ENCODE results near the gene RWDD2A.

RWDD2A gene

DNA sequence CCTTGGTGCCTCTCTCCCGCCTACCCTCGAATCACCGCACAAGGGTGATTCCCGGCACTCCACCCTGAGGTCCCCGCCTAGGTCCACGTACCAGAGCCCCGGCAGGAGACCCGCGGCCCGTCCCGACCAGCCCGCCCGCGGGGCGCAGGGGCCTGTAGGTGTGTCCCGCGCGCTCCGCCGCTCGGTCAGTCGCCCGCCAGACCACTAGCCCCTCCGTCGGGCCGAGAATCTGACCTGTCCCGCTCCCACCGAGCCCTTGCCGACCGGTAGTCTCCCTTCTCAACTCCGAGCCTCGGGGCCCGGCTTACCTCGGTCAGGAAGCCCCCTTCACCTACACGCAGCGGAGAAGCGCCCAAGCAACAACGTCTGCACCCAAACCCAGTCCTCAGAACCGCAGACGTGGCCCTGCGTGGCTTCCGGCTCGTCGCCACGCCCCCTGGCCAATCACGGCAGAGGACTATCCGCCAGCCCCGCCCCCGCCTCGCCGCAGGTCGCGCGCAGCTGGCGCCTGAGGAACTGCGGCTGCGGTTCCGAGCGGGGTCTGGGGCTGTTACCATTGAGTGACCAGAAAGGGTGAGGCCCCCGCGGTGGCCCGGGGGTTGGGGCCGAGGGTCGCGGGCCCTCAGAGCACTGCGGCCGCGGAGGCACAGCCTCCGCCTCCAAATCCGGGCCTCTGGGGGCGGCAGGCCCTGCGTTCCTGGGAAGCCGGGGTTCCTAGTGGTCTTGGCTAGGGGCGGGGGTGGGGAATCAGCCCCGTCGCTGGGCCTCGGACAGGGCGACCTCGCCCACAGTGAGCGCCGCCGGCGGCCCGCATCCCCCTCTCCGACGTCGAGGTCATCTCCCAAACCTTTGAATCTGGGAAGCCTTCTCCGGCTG is at the start of gene RWDD2A, which contains the start of gene PGM3:
Gene RWDD2A (plus strand): TSS at position 487 of the 876 bp plus-strand sequence. CDS start 1,095 bp downstream, outside the sequence.
Gene PGM3 (minus strand): TSS at position 395 of the 876 bp plus-strand sequence. CDS start 2,253 bp downstream, outside the sequence.
- Mint-ChIP-seq H3K36me3 (peaks cover 24% of the 10 kb centered on the region), H3K4me3 (peak within 1 kb of the TSS; percentile 97), H3K9me3 (no peaks in the 10 kb centered on the region), H3K4me1 (peaks cover 44% of the 10 kb centered on the region), H3K27me3 (peaks cover 12% of the 10 kb centered on the region), H3K27ac (peak within 1 kb of the TSS; percentile 91)
- peak; percentile 93 for DNase-seq
- CTCF ChIA-PET = no interaction called here

DNA sequence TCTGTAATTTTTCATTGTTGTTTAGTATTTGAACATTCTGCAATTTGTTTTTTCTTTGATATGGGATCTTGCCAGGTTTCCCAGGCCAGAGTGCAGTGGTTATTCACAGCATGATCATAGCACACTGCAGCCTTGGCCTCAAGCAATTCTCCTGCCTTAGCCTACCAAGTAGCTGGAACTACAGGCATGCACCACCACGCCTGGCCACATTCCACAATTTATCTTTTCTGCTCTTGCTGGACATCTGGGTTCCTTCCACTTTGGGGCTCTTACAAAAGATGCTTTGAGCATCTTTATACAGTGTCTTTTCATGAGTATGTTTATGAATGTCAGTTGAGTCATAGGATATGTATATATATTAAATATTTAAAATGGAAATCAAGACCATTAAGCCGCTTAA is 42.0 kb upstream of the RWDD2A start:
- DNase-seq = no peak
- Mint-ChIP-seq H3K27ac (no peak overlapping the region), H3K9me3 (no peaks in the 10 kb centered on the region), H3K4me3 (no peak overlapping the region), H3K27me3 (no peaks in the 10 kb centered on the region), H3K4me1 (no peaks in the 10 kb centered on the region), H3K36me3 (peaks cover 8% of the 10 kb centered on the region)
- CTCF ChIA-PET = no interaction called here

- H3K4me3 Mint-ChIP-seq = no peak overlapping the region
- CTCF ChIA-PET = no interaction called here
- no peaks in the 10 kb centered on the region for H3K9me3 Mint-ChIP-seq
- H3K27ac Mint-ChIP-seq = no peak overlapping the region
- no peaks in the 10 kb centered on the region for H3K27me3 Mint-ChIP-seq
- no peak for DNase-seq
- H3K36me3 Mint-ChIP-seq = peaks cover 15% of the 10 kb centered on the region
- H3K4me1 Mint-ChIP-seq = no peaks in the 10 kb centered on the region
These were observed 40.2 kb upstream of the RWDD2A start for GRCh38 chr6:83152913-83153312.

DNA sequence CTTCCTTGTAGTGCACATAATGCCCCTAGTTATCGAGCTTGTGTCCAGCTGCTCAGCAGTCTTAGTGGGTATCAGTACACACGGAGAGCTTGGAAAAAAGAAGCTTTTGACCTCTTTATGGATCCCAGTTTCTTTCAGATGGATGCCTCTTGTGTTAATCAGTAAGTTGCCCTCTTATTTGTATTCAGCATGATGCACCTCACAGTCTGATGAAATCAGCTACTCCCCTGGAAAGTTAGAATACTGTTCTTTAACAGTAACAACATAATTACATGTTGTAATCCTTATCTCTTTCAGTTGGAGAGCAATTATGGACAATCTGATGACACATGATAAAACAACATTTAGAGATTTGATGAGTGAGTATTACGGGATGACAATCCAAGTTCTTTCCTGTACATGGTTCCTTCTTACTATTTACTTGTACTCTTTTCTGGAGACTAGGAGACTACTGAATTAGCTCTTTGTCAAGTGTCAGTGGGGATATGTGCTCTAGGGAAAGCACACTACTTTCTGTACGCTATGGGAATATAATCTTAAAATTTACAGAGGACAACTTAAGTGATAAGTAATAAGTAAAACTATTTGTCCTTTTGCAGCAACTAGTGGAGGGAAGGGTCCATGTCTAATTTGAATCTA is 39.2 kb upstream of the RWDD2A start:
- Mint-ChIP-seq H3K36me3 (peaks cover 13% of the 10 kb centered on the region), H3K4me3 (no peak overlapping the region)
- CTCF ChIA-PET = no interaction called here

GRCh38 chr6:83155794-83156193 is 37.4 kb upstream of the RWDD2A start:
- no peak for DNase-seq
- Mint-ChIP-seq H3K4me3 (no peak overlapping the region), H3K9me3 (no peaks in the 10 kb centered on the region), H3K36me3 (peaks cover 17% of the 10 kb centered on the region), H3K27ac (no peak overlapping the region), H3K27me3 (no peaks in the 10 kb centered on the region), H3K4me1 (no peaks in the 10 kb centered on the region)
- CTCF ChIA-PET = interaction anchor here (1.0 kb wide), 1 partner anchor 22 kb away, joined by 5 read pairs; no protein-coding TSS in a partner anchor

More for the DNA sequence above, 39.2 kb upstream of the RWDD2A start:
- H3K9me3 Mint-ChIP-seq = no peaks in the 10 kb centered on the region
- no peaks in the 10 kb centered on the region for H3K4me1 Mint-ChIP-seq
- no peak overlapping the region for H3K27ac Mint-ChIP-seq
- DNase-seq = no peak
- H3K27me3 Mint-ChIP-seq = no peaks in the 10 kb centered on the region

- Mint-ChIP-seq H3K27me3 (no peaks in the 10 kb centered on the region), H3K4me1 (no peaks in the 10 kb centered on the region), H3K27ac (no peak overlapping the region), H3K36me3 (peaks cover 31% of the 10 kb centered on the region), H3K4me3 (no peak overlapping the region), H3K9me3 (no peaks in the 10 kb centered on the region)
- CTCF ChIA-PET = no interaction called here
- DNase-seq = no peak
These were observed 33.0 kb upstream of the RWDD2A start for GRCh38 chr6:83160167-83160566.

GRCh38 chr6:83167726-83168278 is 25.4 kb upstream of the RWDD2A start:
- CTCF ChIA-PET = interaction anchor here (0.6 to 0.9 kb wide), 2 partner anchors 10 to 100 kb away, joined by 3 to 4 read pairs; partner anchors contain the start of gene DOP1A
- H3K27ac Mint-ChIP-seq = no peak overlapping the region
- H3K36me3 Mint-ChIP-seq = peaks cover 53% of the 10 kb centered on the region
- no peak for DNase-seq
- H3K27me3 Mint-ChIP-seq = no peaks in the 10 kb centered on the region
- H3K4me3 Mint-ChIP-seq = no peak overlapping the region
- H3K4me1 Mint-ChIP-seq = no peaks in the 10 kb centered on the region
- H3K9me3 Mint-ChIP-seq = no peaks in the 10 kb centered on the region

GRCh38 chr6:83168556-83168955 is 24.6 kb upstream of the RWDD2A start:
- Mint-ChIP-seq H3K27me3 (no peaks in the 10 kb centered on the region), H3K9me3 (no peaks in the 10 kb centered on the region), H3K4me1 (no peaks in the 10 kb centered on the region), H3K27ac (no peak overlapping the region), H3K4me3 (no peak overlapping the region), H3K36me3 (peaks cover 52% of the 10 kb centered on the region)
- CTCF ChIA-PET = interaction anchor here (0.6 kb wide), 1 partner anchor 101 kb away, joined by 4 read pairs; the partner anchor contains the start of gene DOP1A
- DNase-seq = no peak

DNA sequence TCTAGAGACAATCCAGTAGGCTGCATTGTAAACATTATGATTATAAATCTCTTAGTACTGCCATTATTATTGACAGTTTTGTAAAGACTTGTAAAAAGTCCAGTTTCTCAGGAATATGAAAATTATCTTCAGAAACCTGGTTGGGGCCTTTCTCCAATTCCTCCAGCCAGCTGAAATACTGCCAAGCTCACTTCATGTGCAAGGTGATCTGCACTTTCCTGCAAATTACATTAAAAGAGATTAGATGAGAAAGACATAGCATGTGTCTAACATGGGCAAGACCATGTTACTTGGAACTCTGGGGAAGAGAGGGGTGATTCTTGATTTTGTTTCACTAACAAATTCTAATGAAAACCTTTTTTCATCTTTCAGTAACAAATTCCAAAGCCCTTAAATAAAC is 24.1 kb upstream of the RWDD2A start:
- Mint-ChIP-seq H3K36me3 (peaks cover 49% of the 10 kb centered on the region), H3K4me1 (no peaks in the 10 kb centered on the region), H3K9me3 (no peaks in the 10 kb centered on the region), H3K4me3 (no peak overlapping the region), H3K27me3 (no peaks in the 10 kb centered on the region), H3K27ac (no peak overlapping the region)
- CTCF ChIA-PET = interaction anchor here (1.4 kb wide), 1 partner anchor 9 kb away, joined by 3 read pairs; no protein-coding TSS in a partner anchor
- no peak for DNase-seq

DNA sequence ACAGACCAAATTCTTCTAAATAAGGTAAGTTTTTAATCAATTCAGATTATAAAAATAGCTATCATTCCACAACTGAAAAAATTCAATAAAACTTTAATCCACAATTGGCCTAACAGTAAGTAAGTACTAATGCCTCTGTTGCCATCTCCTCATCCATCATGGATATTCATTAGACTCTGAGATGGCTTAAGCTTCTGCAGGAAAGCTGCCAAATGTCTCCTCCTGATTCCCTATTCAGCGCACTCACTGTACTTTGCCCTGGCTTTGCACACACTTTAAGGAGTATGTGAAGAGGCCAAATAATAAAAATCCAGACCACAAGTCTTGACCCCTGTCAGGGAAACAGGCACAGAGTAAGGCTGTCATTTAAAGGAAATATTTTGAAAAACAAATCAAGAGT is 23.6 kb upstream of the RWDD2A start:
- no peaks in the 10 kb centered on the region for H3K27me3 Mint-ChIP-seq
- H3K27ac Mint-ChIP-seq = no peak overlapping the region
- CTCF ChIA-PET = interaction anchor here (1.4 kb wide), 1 partner anchor 9 kb away, joined by 3 read pairs; no protein-coding TSS in a partner anchor
- no peak overlapping the region for H3K4me3 Mint-ChIP-seq
- H3K36me3 Mint-ChIP-seq = peaks cover 48% of the 10 kb centered on the region
- H3K9me3 Mint-ChIP-seq = no peaks in the 10 kb centered on the region
- DNase-seq = no peak
- H3K4me1 Mint-ChIP-seq = no peaks in the 10 kb centered on the region

DNA sequence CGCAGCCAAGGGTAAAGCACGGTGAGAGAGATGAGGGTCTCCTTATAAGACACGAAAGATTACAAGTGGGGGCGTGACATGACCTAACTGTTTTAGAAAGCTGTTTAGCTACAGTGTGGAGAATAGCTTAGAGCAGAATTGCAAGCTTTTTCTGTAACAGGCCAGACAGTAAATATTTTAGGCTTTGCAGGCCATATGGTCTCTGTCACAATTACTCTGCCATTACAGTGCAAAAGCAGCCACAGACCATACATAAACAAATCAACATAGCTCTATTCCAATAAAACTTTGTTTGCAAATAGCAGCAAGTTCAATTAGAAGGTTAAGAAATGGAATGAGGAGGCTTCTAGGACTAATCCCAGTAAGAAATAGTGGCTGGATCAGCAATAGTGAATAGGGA is 16.9 kb upstream of the RWDD2A start:
- CTCF ChIA-PET = interaction anchor here (2.7 kb wide), 1 partner anchor 109 kb away, joined by 6 read pairs; the partner anchor contains the start of gene DOP1A
- no peak overlapping the region for H3K27ac Mint-ChIP-seq
- DNase-seq = no peak

GRCh38 chr6:83180426-83180950 is 12.7 kb upstream of the RWDD2A start:
- Mint-ChIP-seq H3K27me3 (no peaks in the 10 kb centered on the region), H3K4me1 (peaks cover 4% of the 10 kb centered on the region), H3K36me3 (peaks cover 38% of the 10 kb centered on the region), H3K27ac (no peak overlapping the region), H3K9me3 (no peaks in the 10 kb centered on the region), H3K4me3 (no peak overlapping the region)
- DNase-seq = no peak
- CTCF ChIA-PET = no interaction called here

More for the DNA sequence above, 16.9 kb upstream of the RWDD2A start:
- Mint-ChIP-seq H3K4me1 (peaks cover 2% of the 10 kb centered on the region), H3K9me3 (no peaks in the 10 kb centered on the region), H3K27me3 (no peaks in the 10 kb centered on the region), H3K36me3 (peaks cover 24% of the 10 kb centered on the region), H3K4me3 (no peak overlapping the region)

DNA sequence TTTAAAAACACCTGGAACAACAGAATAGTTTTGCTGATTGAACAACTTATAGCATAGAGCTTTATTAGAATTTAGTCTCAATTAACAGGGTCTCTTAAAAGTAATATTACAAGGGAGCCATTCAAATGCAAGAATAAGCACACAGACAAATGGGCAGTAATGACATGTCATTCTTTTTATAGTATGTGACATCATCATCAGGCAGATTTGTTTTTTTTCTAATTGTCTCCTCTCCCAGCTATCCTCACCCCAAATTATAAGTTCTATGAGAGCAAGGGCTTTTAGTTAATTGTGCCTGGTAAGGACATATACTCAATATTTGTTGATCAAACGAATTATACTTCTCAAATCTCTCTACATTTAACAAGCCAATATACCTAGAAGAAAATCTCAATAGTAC is 11.0 kb upstream of the RWDD2A start:
- Mint-ChIP-seq H3K27ac (no peak overlapping the region), H3K9me3 (no peaks in the 10 kb centered on the region), H3K27me3 (no peaks in the 10 kb centered on the region), H3K4me1 (peaks cover 4% of the 10 kb centered on the region), H3K36me3 (peaks cover 39% of the 10 kb centered on the region), H3K4me3 (no peak overlapping the region)
- DNase-seq = no peak
- CTCF ChIA-PET = no interaction called here

Measured in activated naive CD4-positive, alpha-beta T cell treated with anti-CD3 and anti-CD28 coated beads, Interleukin-2, amount 10 ng/mL, durations not matched to agents 7 days and 5 days (primary cell).